Fibroblast of pulmonary artery (primary cell): ENCODE data around the gene ECE2.

Experiments used
- DNase-seq: peaks from one replicate; pipeline ENCODE4 v3.0.0-alpha.2; 2010; ENCODE audit warnings: low read depth
- H3K4me3 ChIP-seq: replicated peaks from 2 replicates; pipeline ENCODE4 v1.5.1; 2011; ENCODE audit warnings: low read depth, mild to moderate bottlenecking, control low read depth, low read length, moderate library complexity
- TF ChIP-seq, protein P1 (sequence below): IDR thresholded peaks from 2 replicates; pipeline ENCODE4 v1.5.1; 2011; ENCODE audit warnings: mild to moderate bottlenecking, control low read depth, low read length, inconsistent platforms; ENCODE audit errors: missing control alignments

The ECE2 gene

DNA sequence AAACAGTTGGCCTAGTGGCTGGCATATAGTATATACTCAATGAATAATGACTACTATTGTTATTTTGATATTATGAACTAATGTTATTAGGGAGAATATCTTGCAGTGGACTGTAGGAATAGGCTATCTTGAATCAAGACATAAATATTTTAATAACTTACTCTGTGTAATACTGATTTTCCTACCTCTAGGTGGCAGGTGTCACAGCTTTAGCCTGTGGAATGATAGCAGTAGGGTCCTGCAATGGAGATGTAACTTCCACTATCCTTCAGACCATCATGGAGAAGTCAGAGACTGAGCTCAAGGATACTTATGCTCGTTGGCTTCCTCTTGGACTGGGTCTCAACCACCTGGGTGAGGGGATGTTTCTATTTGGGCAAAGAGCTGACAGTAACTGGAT lies 29.8 kb downstream of the ECE2 start:
- TF ChIP-seq, protein P1, sequence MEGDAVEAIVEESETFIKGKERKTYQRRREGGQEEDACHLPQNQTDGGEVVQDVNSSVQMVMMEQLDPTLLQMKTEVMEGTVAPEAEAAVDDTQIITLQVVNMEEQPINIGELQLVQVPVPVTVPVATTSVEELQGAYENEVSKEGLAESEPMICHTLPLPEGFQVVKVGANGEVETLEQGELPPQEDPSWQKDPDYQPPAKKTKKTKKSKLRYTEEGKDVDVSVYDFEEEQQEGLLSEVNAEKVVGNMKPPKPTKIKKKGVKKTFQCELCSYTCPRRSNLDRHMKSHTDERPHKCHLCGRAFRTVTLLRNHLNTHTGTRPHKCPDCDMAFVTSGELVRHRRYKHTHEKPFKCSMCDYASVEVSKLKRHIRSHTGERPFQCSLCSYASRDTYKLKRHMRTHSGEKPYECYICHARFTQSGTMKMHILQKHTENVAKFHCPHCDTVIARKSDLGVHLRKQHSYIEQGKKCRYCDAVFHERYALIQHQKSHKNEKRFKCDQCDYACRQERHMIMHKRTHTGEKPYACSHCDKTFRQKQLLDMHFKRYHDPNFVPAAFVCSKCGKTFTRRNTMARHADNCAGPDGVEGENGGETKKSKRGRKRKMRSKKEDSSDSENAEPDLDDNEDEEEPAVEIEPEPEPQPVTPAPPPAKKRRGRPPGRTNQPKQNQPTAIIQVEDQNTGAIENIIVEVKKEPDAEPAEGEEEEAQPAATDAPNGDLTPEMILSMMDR: peak; percentile 50
- peak; percentile 48 for DNase-seq
- no peak overlapping the region for H3K4me3 ChIP-seq

DNA sequence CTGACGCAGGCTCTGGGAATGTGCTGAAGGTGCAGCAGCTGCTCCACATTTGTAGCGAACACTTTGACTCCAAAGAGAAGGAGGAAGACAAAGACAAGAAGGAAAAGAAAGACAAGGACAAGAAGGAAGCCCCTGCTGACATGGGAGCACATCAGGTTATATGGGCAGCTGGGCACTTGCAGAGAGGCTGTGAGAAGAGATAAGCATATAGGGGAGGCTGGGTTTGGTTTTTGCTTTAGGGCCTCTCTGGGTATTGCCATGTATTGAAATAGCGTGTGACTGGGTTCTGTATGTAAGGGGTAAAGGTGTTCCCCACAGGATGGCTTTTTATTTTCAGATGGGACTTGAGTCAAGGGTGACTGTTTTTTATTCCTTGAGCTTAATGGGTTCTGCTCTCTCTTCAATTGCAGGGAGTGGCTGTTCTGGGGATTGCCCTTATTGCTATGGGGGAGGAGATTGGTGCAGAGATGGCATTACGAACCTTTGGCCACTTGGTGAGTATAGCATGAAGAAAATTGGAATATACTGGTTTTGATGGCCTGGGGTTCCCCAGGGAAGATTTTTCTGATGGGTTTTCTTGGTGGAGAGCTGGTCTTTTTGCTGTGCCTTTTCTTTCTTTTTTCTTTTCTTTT lies 30.6 kb downstream of the ECE2 start:
- no peak overlapping the region for H3K4me3 ChIP-seq
- no peak for DNase-seq
- TF ChIP-seq, protein P1: no peak

DNA sequence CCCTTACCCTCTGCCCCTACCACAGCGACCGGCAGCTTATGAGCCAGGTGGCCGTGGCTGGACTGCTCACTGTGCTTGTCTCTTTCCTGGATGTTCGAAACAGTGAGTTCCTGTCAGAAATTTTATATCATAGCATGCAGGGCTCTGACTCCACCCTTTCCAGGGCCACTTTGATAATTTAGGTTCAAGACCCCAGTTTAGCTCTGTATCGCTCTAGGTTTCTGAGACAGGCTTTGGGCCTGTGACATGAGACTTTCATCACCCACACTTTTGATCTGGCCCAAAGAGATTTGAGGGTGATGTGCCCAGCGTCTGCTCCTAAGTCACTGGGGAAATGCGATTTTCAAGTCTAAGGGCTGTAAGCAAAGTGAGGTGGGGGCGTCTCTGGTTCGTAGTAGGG lies 32.1 kb downstream of the ECE2 start:
- TF ChIP-seq, protein P1: no peak
- no peak for DNase-seq
- no peak overlapping the region for H3K4me3 ChIP-seq

DNA sequence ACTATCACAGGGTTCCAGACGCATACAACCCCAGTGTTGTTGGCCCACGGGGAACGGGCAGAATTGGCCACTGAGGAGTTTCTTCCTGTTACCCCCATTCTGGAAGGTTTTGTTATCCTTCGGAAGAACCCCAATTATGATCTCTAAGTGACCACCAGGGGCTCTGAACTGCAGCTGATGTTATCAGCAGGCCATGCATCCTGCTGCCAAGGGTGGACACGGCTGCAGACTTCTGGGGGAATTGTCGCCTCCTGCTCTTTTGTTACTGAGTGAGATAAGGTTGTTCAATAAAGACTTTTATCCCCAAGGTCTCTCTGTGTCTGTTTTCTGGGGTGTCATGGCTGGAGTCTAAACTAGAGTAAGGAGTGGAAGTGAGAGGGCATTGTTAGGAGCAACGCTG lies 32.9 kb downstream of the ECE2 start:
- H3K4me3 ChIP-seq: no peak overlapping the region
- TF ChIP-seq, protein P1: no peak
- DNase-seq: no peak

DNA sequence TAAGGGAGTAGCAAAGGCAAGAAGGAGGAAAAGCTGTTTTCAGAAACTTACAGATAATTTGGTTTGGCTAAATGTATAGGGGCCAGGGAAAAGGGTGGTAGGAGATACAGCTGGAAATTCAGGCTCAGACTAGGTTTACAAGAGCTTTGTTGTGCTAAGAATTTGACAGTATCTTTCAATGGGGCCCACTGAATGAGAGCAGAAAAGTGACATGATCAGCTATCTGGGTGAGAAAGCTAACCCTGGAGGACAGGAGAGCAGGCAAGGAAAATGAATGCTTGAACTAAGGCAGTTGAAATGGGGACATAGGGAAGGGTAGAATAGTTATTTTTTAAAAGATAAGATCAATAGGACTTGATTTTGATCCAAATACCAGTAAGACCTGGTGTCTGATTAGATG lies 35.8 kb downstream of the ECE2 start:
- H3K4me3 ChIP-seq: no peak overlapping the region
- TF ChIP-seq, protein P1: no peak
- no peak for DNase-seq

DNA sequence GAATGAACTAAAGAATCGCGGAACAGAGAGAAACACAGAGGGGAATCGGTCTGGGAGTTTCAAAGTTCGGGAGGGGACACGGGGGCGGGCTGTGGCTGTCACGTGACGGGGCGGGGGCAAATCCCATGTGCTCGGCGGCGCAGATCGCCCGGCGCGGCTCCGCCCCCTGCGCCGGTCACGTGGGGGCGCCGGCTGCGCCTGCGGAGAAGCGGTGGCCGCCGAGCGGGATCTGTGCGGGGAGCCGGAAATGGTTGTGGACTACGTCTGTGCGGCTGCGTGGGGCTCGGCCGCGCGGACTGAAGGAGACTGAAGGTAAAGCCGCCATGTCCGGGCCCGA lies 38.5 kb downstream of the ECE2 start, which contains the start of gene EIF4G1:
TSS of gene EIF4G1 (plus strand) at position 244 of the 337 bp plus-strand sequence. CDS start 1,191 bp downstream, outside the sequence.
- DNase-seq: peak; percentile 96
- peak within 1 kb of the TSS; percentile 92 for H3K4me3 ChIP-seq
- TF ChIP-seq, protein P1: no peak
